ENCODE results near the gene CLN6.

- no peak for TF ChIP-seq CTCF (conservative IDR thresholded peaks at IDR 0.05; ENCODE audit: low read length)
- no peak for TF ChIP-seq EZH2phosphoT487 (IDR thresholded peaks at IDR 0.05; ENCODE audit: borderline replicate concordance, low read depth, low read length)
Observed at GRCh38 chr15:68239025-68239424, 9.5 kb upstream of the CLN6 start.
